Pancreas (tissue), 10 donors: ENCODE results near the gene ESRRG. TPM values are rescaled to one million over a fixed set of nuclear protein-coding genes. Genes with fewer than 3 reads are reported as not detected.

Experiments used
- ATAC-seq, 4 donors: fragments of 200-7000 bp; cut with Tn5 transposase; one replicate each; pipeline versions ENCODE4 v1.8.0 to v1.9.1; 2020; ENCODE audit warnings: mild to moderate bottlenecking in 4 of 4, moderate library complexity in 4 of 4
- DNase-seq, 6 donors: peaks; one replicate each; pipeline ENCODE4 v3.0.0-alpha.2; 2020
- FAIRE-seq: peaks from 2 replicates; lab custom pipeline; 2012; peaks lifted over from hg19 to GRCh38; lab: Jason Lieb, UNC
- H3K27ac ChIP-seq, 4 donors: fragments of 200-600 bp; sonication (generic); 1 replicate in 3 of 4; 2 replicates in 1 of 4; pipeline versions ENCODE4 v1.5.0 to v1.8.0; 2020
- H3K27me3 ChIP-seq, 4 donors: fragments of 200-600 bp; one replicate each; pipeline ENCODE4 v1.8.0; 2021
- H3K36me3 ChIP-seq, 3 donors: fragments of 200-600 bp; sonication (generic) in 1 of 3; one replicate each; pipeline versions ENCODE4 v1.5.0 to v1.8.0; 2020 to 2021
- H3K4me1 ChIP-seq, 3 donors: fragments of 200-600 bp; one replicate each; pipeline ENCODE4 v1.8.0; 2021
- H3K4me3 ChIP-seq, 4 donors: fragments of 200-600 bp; sonication (generic) in 2 of 4; one replicate each; pipeline versions ENCODE4 v1.5.0 to v1.8.0; 2020 to 2021
- H3K9me3 ChIP-seq, 4 donors: fragments of 200-600 bp; one replicate each; pipeline ENCODE4 v1.8.0; 2021
- WGBS, 2 donors: extraction: QIAGEN DNeasy Blood & Tissue Kit; methylation state at CpG; one replicate each; pipeline ENCODE4 v1.1.7; 2013; 5-methylcytosine and 5-hydroxymethylcytosine counted together
- intact Hi-C, 3 donors: fragments of 100-400 bp; cut with DNase I; formaldehyde crosslinking; loops; one replicate each; pipeline versions ENCODE4 v1.11.1 to v1.14.2; 2022
- polyA plus RNA-seq, 2 donors: library from polyadenylated mRNA; stranded (reverse); fragments of 200-250 nt; gene quantifications; one replicate each; pipeline ENCODE4 v1.2.3, GENCODE V29; 2013
- total RNA-seq, 6 donors: library from RNA; stranded (reverse); fragmentation: NEBNext Ultra II Directional in 4 of 6; extraction: Animal tissue kit (Norgen Biotek cat#: 25700) in 4 of 6; gene quantifications; one replicate each; pipeline versions ENCODE4 v1.2.1 to v1.2.4, GENCODE V29; 2021 to 2023
- TF ChIP-seq, protein P1 (sequence below), 4 donors: fragments of 200-600 bp; sonication (generic) in 3 of 4; IDR thresholded peaks; one replicate each; pipeline versions ENCODE4 v1.5.0 to v1.8.0; 2021; ENCODE audit warnings: antibody characterized with exemption in 4 of 4
- donor health status: healthy with polysubstance abuse.
- donor health status: DM: no; HTN: no; CAD: no; lungs with moderate emphysema.
- donor health status: DM: no; HTN: no; CAD: no.
- donor health status: control.
- donor health status: control.
- donor health status: Bipolar disorder and iron deficiency.
- donor health status: DM: yes; HTN: yes; CAD: no.
- donor health status: DM: no; HTN: no; CAD: no.
- donor health status: DM: no; HTN: no; CAD: no.
- donor health status: DM: yes; HTN: yes; CAD: no.

ESRRG gene
- total and polyA plus RNA-seq, 8 donors, result 3.5 to 14.9 (median 10.4) TPM

DNA sequence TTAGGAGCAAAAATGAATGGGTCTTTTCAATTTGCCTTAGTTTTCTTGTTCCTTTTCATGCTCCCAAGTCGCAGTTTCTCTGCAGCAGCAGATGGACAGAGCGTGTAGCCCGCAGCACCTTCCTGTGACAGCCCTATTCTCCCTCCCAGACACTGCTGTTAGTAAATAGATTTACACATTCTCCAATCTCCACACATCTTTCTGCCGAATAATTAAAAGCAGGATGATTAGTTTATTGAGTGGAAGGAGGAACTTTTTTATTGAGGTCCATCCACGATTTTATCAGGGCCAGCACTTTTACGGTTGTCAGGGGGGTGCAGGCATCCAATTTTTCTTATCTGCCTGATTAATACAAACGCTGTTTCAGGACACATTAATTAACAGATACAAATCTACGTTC, 201.8 kb downstream of the ESRRG start:
- FAIRE-seq, result no peak
- DNase-seq, result no peak

DNA sequence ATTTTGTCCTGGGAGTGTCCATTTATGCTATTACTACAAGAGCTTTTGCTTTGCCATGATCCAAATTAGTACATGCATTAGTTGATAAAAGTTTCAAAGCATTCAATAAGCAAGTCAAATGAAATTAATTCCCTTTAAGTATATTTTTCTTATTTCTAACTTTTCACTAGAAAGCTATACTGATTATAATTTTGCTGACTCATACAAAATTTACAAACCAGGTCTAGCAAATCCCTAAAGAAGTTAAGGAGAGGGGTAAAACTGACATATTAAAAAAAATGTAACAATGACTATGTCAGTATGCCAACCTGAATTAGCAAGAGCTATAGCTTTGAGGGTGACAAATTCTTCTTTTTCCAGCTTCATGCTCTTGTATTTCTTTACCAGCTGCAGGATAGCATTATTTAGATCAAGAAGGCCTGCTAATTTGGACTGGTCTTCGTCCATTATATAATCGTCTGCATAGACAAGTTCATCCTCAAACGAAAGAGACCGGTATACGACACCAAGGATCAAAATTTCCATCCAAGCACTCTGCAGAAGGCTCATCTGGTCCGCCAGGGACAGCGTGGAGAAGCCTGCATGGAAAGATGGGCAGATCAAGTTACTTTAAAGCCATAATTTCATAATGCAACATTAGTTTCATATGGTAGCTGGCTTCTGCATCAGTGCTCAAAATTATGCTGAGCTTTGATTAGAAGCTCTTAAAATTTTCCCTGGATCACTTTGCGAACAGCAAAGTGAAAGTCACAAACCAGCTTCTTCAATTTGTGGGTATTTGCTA, 204.2 kb downstream of the ESRRG start:
- no peaks in the 10 kb centered on the region for H3K9me3 ChIP-seq
- no peak for FAIRE-seq
- H3K36me3 ChIP-seq, result no peaks in the 10 kb centered on the region
- intact Hi-C loops, result no loop called here
- TF ChIP-seq, protein P1, sequence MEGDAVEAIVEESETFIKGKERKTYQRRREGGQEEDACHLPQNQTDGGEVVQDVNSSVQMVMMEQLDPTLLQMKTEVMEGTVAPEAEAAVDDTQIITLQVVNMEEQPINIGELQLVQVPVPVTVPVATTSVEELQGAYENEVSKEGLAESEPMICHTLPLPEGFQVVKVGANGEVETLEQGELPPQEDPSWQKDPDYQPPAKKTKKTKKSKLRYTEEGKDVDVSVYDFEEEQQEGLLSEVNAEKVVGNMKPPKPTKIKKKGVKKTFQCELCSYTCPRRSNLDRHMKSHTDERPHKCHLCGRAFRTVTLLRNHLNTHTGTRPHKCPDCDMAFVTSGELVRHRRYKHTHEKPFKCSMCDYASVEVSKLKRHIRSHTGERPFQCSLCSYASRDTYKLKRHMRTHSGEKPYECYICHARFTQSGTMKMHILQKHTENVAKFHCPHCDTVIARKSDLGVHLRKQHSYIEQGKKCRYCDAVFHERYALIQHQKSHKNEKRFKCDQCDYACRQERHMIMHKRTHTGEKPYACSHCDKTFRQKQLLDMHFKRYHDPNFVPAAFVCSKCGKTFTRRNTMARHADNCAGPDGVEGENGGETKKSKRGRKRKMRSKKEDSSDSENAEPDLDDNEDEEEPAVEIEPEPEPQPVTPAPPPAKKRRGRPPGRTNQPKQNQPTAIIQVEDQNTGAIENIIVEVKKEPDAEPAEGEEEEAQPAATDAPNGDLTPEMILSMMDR (IDR thresholded peaks at IDR 0.05), result no peak
- no peak overlapping the region for H3K27ac ChIP-seq
- 83 to 88% methylated on average over 8 of the region's 8 CpGs for WGBS, 2 donors
- peak in 1 of 4 donors; percentile 40 for ATAC-seq
- no peak overlapping the region for H3K4me3 ChIP-seq
- H3K27me3 ChIP-seq, result no peaks in the 10 kb centered on the region
- DNase-seq, result no peak
- no peaks in the 10 kb centered on the region for H3K4me1 ChIP-seq

More for the DNA sequence above, 201.8 kb downstream of the ESRRG start:
- H3K27me3 ChIP-seq, result no peaks in the 10 kb centered on the region
- intact Hi-C loops, result no loop called here
- no peaks in the 10 kb centered on the region for H3K36me3 ChIP-seq
- no peaks in the 10 kb centered on the region for H3K9me3 ChIP-seq
- H3K27ac ChIP-seq, result no peak overlapping the region
- no peak for ATAC-seq
- WGBS, 2 donors, result 70 to 77% methylated on average over 8 of the region's 8 CpGs
- TF ChIP-seq, protein P1 (IDR thresholded peaks at IDR 0.05), result no peak
- H3K4me1 ChIP-seq, result no peaks in the 10 kb centered on the region
- H3K4me3 ChIP-seq, result no peak overlapping the region

DNA sequence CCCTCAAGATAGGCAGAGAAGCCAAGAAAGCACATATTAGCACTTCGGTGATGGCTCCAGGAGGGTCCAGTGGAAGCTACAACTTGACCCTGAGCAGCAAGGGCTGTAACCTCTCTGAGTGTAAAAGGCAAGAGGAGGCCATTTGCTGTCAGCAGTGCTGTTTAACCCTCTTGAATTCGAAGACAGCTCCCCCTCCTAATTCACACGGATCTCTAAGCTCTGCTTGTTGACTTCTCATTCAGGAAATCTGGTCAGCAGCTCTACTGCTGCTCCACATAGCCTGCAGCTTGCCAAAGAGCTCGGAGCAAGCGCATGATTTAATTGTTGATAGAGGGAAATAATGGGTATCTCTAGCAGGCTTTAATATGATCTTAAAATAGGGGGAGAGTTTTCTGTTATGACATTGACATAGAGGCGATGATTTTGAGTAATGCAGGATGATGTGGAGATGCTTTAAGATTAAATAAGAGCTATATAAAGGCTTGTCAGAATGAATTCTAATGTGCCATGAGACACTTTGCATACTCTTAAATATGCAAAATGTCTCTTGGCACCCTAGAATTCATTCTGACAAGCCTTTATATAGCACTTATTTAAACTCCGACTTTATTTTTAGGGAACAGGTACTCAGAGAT, 220.6 kb downstream of the ESRRG start:
- ATAC-seq (peak in 1 of 4 donors; percentile 27), DNase-seq (no peak), FAIRE-seq (no peak)
- intact Hi-C loops, result no loop called here
- peaks cover 0 to 8% (median 5%) of the 10 kb centered on the region in 3 donors for H3K4me1 ChIP-seq
- no peak overlapping the region for H3K27ac ChIP-seq
- H3K4me3 ChIP-seq, result no peak overlapping the region
- no peaks in the 10 kb centered on the region for H3K27me3 ChIP-seq
- WGBS, 2 donors, result 60 to 61% methylated on average over 7 of the region's 7 CpGs
- no peaks in the 10 kb centered on the region for H3K36me3 ChIP-seq
- H3K9me3 ChIP-seq, result no peaks in the 10 kb centered on the region
- TF ChIP-seq, protein P1 (IDR thresholded peaks at IDR 0.05), result no peak

DNA sequence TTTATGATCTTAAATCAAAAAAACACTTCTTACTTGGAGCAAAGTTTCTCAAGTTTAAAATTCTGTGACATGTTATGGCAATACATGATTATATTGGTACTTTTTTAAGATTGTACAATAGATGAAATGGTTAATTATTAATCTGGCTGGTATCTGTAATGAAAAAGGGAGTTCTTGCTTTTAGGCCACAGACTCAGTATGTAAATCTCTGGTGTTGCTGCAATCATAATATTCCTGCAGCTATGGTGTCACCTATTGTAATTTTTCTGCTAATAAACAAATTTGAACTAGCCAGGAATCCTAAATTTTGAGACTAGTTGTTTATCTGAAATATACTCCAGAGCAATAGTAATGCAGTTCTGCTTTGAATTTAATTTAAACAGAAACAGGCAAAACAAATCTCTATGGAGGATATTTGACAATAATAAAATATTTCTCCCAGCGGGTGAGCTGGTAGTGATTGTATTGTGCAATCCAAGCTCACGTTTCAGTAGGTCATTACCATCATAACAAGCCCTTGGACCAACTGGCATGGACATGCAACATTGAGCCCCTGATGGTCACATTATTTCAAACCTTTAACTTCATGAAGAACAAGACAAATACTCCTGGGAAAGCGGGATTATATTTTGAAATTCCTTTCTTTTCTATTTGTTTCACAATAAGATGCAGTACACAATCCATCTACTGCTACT, 222.8 kb downstream of the ESRRG start:
- Histone ChIP-seq H3K27ac (no peak overlapping the region), H3K4me1 (peaks cover 0 to 8% (median 5%) of the 10 kb centered on the region in 3 donors), H3K27me3 (no peaks in the 10 kb centered on the region), H3K4me3 (no peak overlapping the region), H3K36me3 (no peaks in the 10 kb centered on the region), H3K9me3 (no peaks in the 10 kb centered on the region)
- FAIRE-seq (no peak), ATAC-seq (peak in 3 of 4 donors; percentile 29 to 59 (median 50)), DNase-seq (no peak)
- WGBS, 2 donors, result 43 to 45% methylated on average over 3 of the region's 3 CpGs
- TF ChIP-seq, protein P1 (IDR thresholded peaks at IDR 0.05), result no peak
- intact Hi-C loops, result no loop called here
